HEK293T (cell line): ENCODE data around the gene KIF16B.

Experiments
- BHLHE40 ChIP-seq: fragments of 450-650 bp; IDR thresholded peaks from 2 replicates; pipeline ENCODE4 v1.6.1; 2016; ENCODE audit warnings: mild to moderate bottlenecking, moderate library complexity, borderline replicate concordance
- ELF4 ChIP-seq: fragments of 450-650 bp; IDR thresholded peaks from 2 replicates; pipeline ENCODE4 v1.6.1; 2017; ENCODE audit warnings: antibody characterized with exemption
- HDGF ChIP-seq: fragments of 450-650 bp; IDR thresholded peaks from 2 replicates; pipeline ENCODE4 v1.6.1; 2017; ENCODE audit warnings: antibody characterized with exemption, borderline replicate concordance
- LEF1 ChIP-seq: fragments of 450-650 bp; IDR thresholded peaks from 2 replicates; pipeline ENCODE4 v1.6.1; 2017; ENCODE audit warnings: mild to moderate bottlenecking, borderline replicate concordance
- TARDBP ChIP-seq: fragments of 450-650 bp; IDR thresholded peaks from 2 replicates; pipeline ENCODE4 v1.6.1; 2016

GRCh38 chr20:16518784-16519084 lies 54.5 kb downstream of the KIF16B start:
- TF ChIP-seq ELF4 (no peak), HDGF (no peak), LEF1 (no peak), TARDBP (no peak), BHLHE40 (no peak)
